Heart left ventricle (tissue), 16 donors: ENCODE results near the gene AFAP1L2. TPM values are rescaled to one million over a fixed set of nuclear protein-coding genes. Genes with fewer than 3 reads are reported as not detected.

Source experiments
- ATAC-seq, 4 donors: fragments of 200-7000 bp; cut with Tn5 transposase; one replicate each; pipeline ENCODE4 v1.9.1; 2020 to 2022; ENCODE audit warnings: moderate library complexity in 4 of 4, mild to moderate bottlenecking in 3 of 4, moderate number of reproducible peaks in 1 of 4
- DNase-seq, 5 donors: peaks; one replicate each; pipeline ENCODE4 v3.0.0-alpha.2; 2020
- H3K27ac ChIP-seq, 12 donors: fragments of 200-600 bp; sonication (generic) in 4 of 12; one replicate each; pipeline versions ENCODE4 v1.5.0 to v1.8.0; 2016 to 2022; ENCODE audit warnings: mild to moderate bottlenecking in 2 of 12
- H3K27me3 ChIP-seq, 9 donors: fragments of 200-600 bp; sonication (generic) in 2 of 9; one replicate each; pipeline versions ENCODE4 v1.5.1 to v1.8.0; 2016 to 2022; ENCODE audit warnings: mild to moderate bottlenecking in 3 of 9
- H3K36me3 ChIP-seq, 9 donors: fragments of 200-600 bp; sonication (generic) in 2 of 9; one replicate each; pipeline versions ENCODE4 v1.5.0 to v1.8.0; 2018 to 2022; ENCODE audit warnings: mild to moderate bottlenecking in 2 of 9
- H3K4me1 ChIP-seq, 12 donors: fragments of 200-600 bp; sonication (generic) in 4 of 12; one replicate each; pipeline versions ENCODE4 v1.5.0 to v1.8.0; 2016 to 2022; ENCODE audit warnings: mild to moderate bottlenecking in 3 of 12
- H3K4me3 ChIP-seq, 12 donors: fragments of 200-600 bp; sonication (generic) in 4 of 12; one replicate each; pipeline versions ENCODE4 v1.5.0 to v1.8.0; 2017 to 2022; ENCODE audit warnings: mild to moderate bottlenecking in 9 of 12, moderate library complexity in 4 of 12
- H3K9me3 ChIP-seq, 12 donors: fragments of 200-600 bp; sonication (generic) in 4 of 12; one replicate each; pipeline versions ENCODE4 v1.5.0 to v1.8.0; 2016 to 2022; ENCODE audit warnings: mild to moderate bottlenecking in 1 of 12
- CTCF ChIP-seq, 12 donors: fragments of 200-600 bp; sonication (generic) in 4 of 12; IDR thresholded peaks; one replicate each; pipeline versions ENCODE4 v1.5.0 to v1.8.0; 2018 to 2022; ENCODE audit warnings: antibody characterized with exemption in 12 of 12, mild to moderate bottlenecking in 5 of 12
- POLR2A ChIP-seq, 2 donors: fragments of 450-650 bp; IDR thresholded peaks; one replicate each; pipeline ENCODE4 v1.6.1; 2017; ENCODE audit warnings: antibody characterized with exemption in 2 of 2, mild to moderate bottlenecking in 2 of 2, moderate library complexity in 2 of 2
- WGBS, 4 donors: extraction: QIAGEN DNeasy Blood & Tissue Kit in 2 of 4; methylation state at CpG; one replicate each; pipeline versions ENCODE4 v1.1.5 to v1.1.7; 2013 to 2018; 5-methylcytosine and 5-hydroxymethylcytosine counted together
- intact Hi-C, 10 donors: fragments of 100-400 bp; cut with DNase I; formaldehyde crosslinking; loops; one replicate each; pipeline versions ENCODE4 v1.11.1 to v1.14.2; 2022
- polyA plus RNA-seq, 2 donors: library from polyadenylated mRNA; stranded (reverse); fragments of 200-250 nt; gene quantifications; one replicate each; pipeline ENCODE4 v1.2.3, GENCODE V29; 2013
- total RNA-seq, 9 donors: library from RNA; depleted of rRNA in 2 of 9; stranded (reverse); fragments of >200 nt in 2 of 9; fragmentation: NEBNext Ultra II Directional in 3 of 9; extraction: Animal tissue kit (Norgen Biotek cat#: 25700) in 3 of 9; gene quantifications; one replicate each; pipeline versions ENCODE4 v1.1.0 to v1.2.4, GENCODE V29; 2016 to 2023
- donor health status: ischemic (EF 13 %, LVEDD 7.1; RV severe dilation, severe dysfunction).
- donor health status: healthy with polysubstance abuse.
- donor health status: DM: no; HTN: yes; CAD: no.
- donor health status: DM: no; HTN: no; CAD: no.
- donor health status: ischemic (EF 25% LVEDD 6.9; RV normal size, moderate dysfunction).
- donor health status: ischemic (EF 25% LVEDD 5.7; RV mildly dilated, moderate dysfunction).
- donor health status: healthy.
- donor health status: DM: yes; HTN: yes; CAD: no.
- donor health status: ischemic (EF 35%, LVEDD 5.7; RV mildly dilated, moderate dysfunction).
- donor health status: nonischemic (EF 11% LVEDD 7.7; RV severe dilation, severe dysfunction).
- donor health status: DM: yes; HTN: yes; CAD: no.
- donor health status: PGD.
- donor health status: ischemic (EF 29% LVEDD 5.4; RV normal size, mild dysfunction).
- donor health status: nonischemic (EF 23%, LVEDD 6.1; RV moderate dilation, normal function).

The AFAP1L2 gene
- total and polyA plus RNA-seq, 11 donors, result 2.8 to 8.2 (median 4.3) TPM

- no peaks in the 10 kb centered on the region for H3K27me3 ChIP-seq
- intact Hi-C loops, result loop anchor here in 9 of 10 donors (5.0 to 10.0 kb wide), 8 partner anchors 95 to 515 kb away; partner anchors contain the start of genes FHIP2A (in 3 of the 9) and AFAP1L2 (in 1 of the 9)
- ATAC-seq (no peak), DNase-seq (no peak)
- H3K9me3 ChIP-seq, result no peaks in the 10 kb centered on the region
- no peak overlapping the region for H3K4me3 ChIP-seq
- peaks cover 0 to 32% (median 9%) of the 10 kb centered on the region in 12 donors for H3K4me1 ChIP-seq
- H3K27ac ChIP-seq, result no peak overlapping the region
- H3K36me3 ChIP-seq, result peaks cover 0 to 15% (median 0%) of the 10 kb centered on the region in 9 donors
- 83 to 95% (median 88%) methylated on average over 3 of the region's 3 CpGs for WGBS, 4 donors
- no peak for TF ChIP-seq POLR2A (IDR thresholded peaks at IDR 0.05)
- TF ChIP-seq CTCF (IDR thresholded peaks at IDR 0.05), result no peak
These were observed 95.0 kb downstream of the AFAP1L2 start for GRCh38 chr10:114309364-114309651.

- DNase-seq, result no peak
- no peak for ATAC-seq
- H3K4me1 ChIP-seq, result peaks cover 0 to 38% (median 12%) of the 10 kb centered on the region in 12 donors
- no peaks in the 10 kb centered on the region for H3K27me3 ChIP-seq
- WGBS, 4 donors, result 58 to 71% (median 62%) methylated on average over 9 of the region's 9 CpGs
- H3K4me3 ChIP-seq, result no peak overlapping the region
- peaks cover 0 to 11% (median 0%) of the 10 kb centered on the region in 9 donors for H3K36me3 ChIP-seq
- intact Hi-C loops, result loop anchor here in 9 of 10 donors (5.0 to 10.0 kb wide), 8 partner anchors 96 to 516 kb away; partner anchors contain the start of genes FHIP2A (in 3 of the 9) and AFAP1L2 (in 1 of the 9)
- TF ChIP-seq CTCF (IDR thresholded peaks at IDR 0.05) (no peak), POLR2A (IDR thresholded peaks at IDR 0.05) (no peak)
- H3K27ac ChIP-seq, result no peak overlapping the region
- no peaks in the 10 kb centered on the region for H3K9me3 ChIP-seq
These were observed 95.6 kb downstream of the AFAP1L2 start for GRCh38 chr10:114308531-114309363.

- intact Hi-C loops, result loop anchor here in 9 of 10 donors (5.0 to 10.0 kb wide), 8 partner anchors 97 to 517 kb away; partner anchors contain the start of genes FHIP2A (in 3 of the 9) and AFAP1L2 (in 1 of the 9)
- Histone ChIP-seq H3K4me3 (no peak overlapping the region), H3K9me3 (no peaks in the 10 kb centered on the region), H3K27me3 (no peaks in the 10 kb centered on the region), H3K36me3 (peaks cover 0 to 5% (median 0%) of the 10 kb centered on the region in 9 donors), H3K4me1 (peaks cover 0 to 40% (median 12%) of the 10 kb centered on the region in 12 donors), H3K27ac (no peak overlapping the region)
- no peak for TF ChIP-seq POLR2A (IDR thresholded peaks at IDR 0.05)
- TF ChIP-seq CTCF (IDR thresholded peaks at IDR 0.05), result no peak
- WGBS, 4 donors, result 60 to 76% (median 71%) methylated on average over 8 to 10 of the region's 10 CpGs
- ATAC-seq, result no peak
- DNase-seq, result no peak
These were observed 96.6 kb downstream of the AFAP1L2 start for GRCh38 chr10:114307731-114308130.
